Activated B cell treated with CpG ODN at 0.5 μM for 24 hours (primary cell): ENCODE data around the gene TMEM225B. TPM values are rescaled to one million over a fixed set of nuclear protein-coding genes. Genes with fewer than 3 reads are reported as not detected.

ENCODE experiments used
- ATAC-seq: fragments of 200-7000 bp; cut with Tn5 transposase; one replicate; pipeline ENCODE4 v1.10.0; 2021; ENCODE audit warnings: low read depth, mild to moderate bottlenecking, moderate library complexity
- CTCF ChIA-PET: fragments of 350-600 bp; sonication (Branson Sonifier 250); formaldehyde crosslinking; loops from one replicate; lab custom pipeline; 2021; ENCODE audit warnings: antibody characterized with exemption; lab: Charles Lee
- POLR2A ChIA-PET: fragments of 350-600 bp; sonication (Branson Sonifier 250); formaldehyde crosslinking; loops from one replicate; lab custom pipeline; 2021; ENCODE audit warnings: antibody characterized with exemption; lab: Charles Lee
- DNase-seq: peaks from one replicate; pipeline ENCODE4 v3.0.0; 2022
- H3K27ac Mint-ChIP-seq: one replicate; pipeline ENCODE4 v1.8.0; 2020; ENCODE audit warnings: mixed read lengths
- H3K27me3 Mint-ChIP-seq: one replicate; pipeline ENCODE4 v1.8.0; 2021; ENCODE audit warnings: mixed read lengths
- H3K36me3 Mint-ChIP-seq: one replicate; pipeline ENCODE4 v1.8.0; 2021; ENCODE audit warnings: low read depth, mixed read lengths
- H3K4me1 Mint-ChIP-seq: one replicate; pipeline ENCODE4 v1.8.0; 2021; ENCODE audit warnings: mixed read lengths
- H3K4me3 Mint-ChIP-seq: one replicate; pipeline ENCODE4 v1.8.0; 2020; ENCODE audit warnings: mild to moderate bottlenecking, mixed read lengths
- H3K9me3 Mint-ChIP-seq: one replicate; pipeline ENCODE4 v1.8.0; 2020; ENCODE audit warnings: mixed read lengths
- CTCF ChIP-seq: fragments of 200-600 bp; IDR thresholded peaks from one replicate; pipeline ENCODE4 v1.8.0; 2022; ENCODE audit warnings: antibody characterized with exemption, mild to moderate bottlenecking
- intact Hi-C: fragments of 100-400 bp; cut with micrococcal nuclease; formaldehyde crosslinking; loops from one replicate; pipeline ENCODE4 v1.15.1; 2024
- total RNA-seq: library from RNA; stranded (reverse); gene quantifications from 2 replicates; pipeline ENCODE4 v1.2.3, GENCODE V29; 2022

The TMEM225B gene
- total RNA-seq, 1 donor from 2014 or later, result 0.53 TPM

GRCh38 chr7:99554939-99555338 lies 43.1 kb upstream of the TMEM225B start:
- Mint-ChIP-seq H3K4me3 (no peak overlapping the region), H3K27ac (no peak overlapping the region), H3K27me3 (no peaks in the 10 kb centered on the region), H3K4me1 (peaks cover 49% of the 10 kb centered on the region), H3K36me3 (peaks cover 43% of the 10 kb centered on the region), H3K9me3 (no peaks in the 10 kb centered on the region)
- intact Hi-C loops, result loop anchor here (10.0 kb wide), 3 partner anchors 180 to 680 kb away; partner anchors contain the start of genes ARPC1B, TMEM130, TRIM4 and TRRAP
- no peak for TF ChIP-seq CTCF
- ChIA-PET POLR2A (no interaction called here), CTCF (no interaction called here)
- no peak for ATAC-seq
- no peak for DNase-seq

GRCh38 chr7:99557196-99557607 lies 40.9 kb upstream of the TMEM225B start:
- POLR2A ChIA-PET, result interaction anchor here (0.6 to 5.2 kb wide), 12 partner anchors 25 to 920 kb away, joined by 3 to 69 read pairs (median 10); partner anchors contain the start of genes ARPC1B, BUD31, PDAP1 and SMURF1

GRCh38 chr7:99557940-99558305 lies 40.1 kb upstream of the TMEM225B start:
- Mint-ChIP-seq H3K27me3 (no peaks in the 10 kb centered on the region), H3K4me3 (peak overlapping the region; percentile 97), H3K27ac (peak overlapping the region; percentile 97), H3K4me1 (peaks cover 51% of the 10 kb centered on the region), H3K36me3 (peaks cover 65% of the 10 kb centered on the region), H3K9me3 (no peaks in the 10 kb centered on the region)
- intact Hi-C loops, result loop anchor here (1.0 to 10.0 kb wide), 9 partner anchors 54 to 683 kb away; partner anchors contain the start of genes ARPC1B, BUD31, CPSF4 and PDAP1
- DNase-seq (no peak), ATAC-seq (peak; percentile 68)
- ChIA-PET CTCF (interaction anchor here (1.5 kb wide), 1 partner anchor 57 kb away, joined by 3 read pairs; no protein-coding TSS in a partner anchor), POLR2A (interaction anchor here (0.6 to 5.2 kb wide), 33 partner anchors 9 to 1660 kb away, joined by 3 to 69 read pairs (median 4); partner anchors contain the start of genes AP4M1, ARPC1A, ARPC1B and BUD31)
- no peak for TF ChIP-seq CTCF

More at GRCh38 chr7:99557196-99557607, 40.9 kb upstream of the TMEM225B start:
- no peak for DNase-seq
- peaks cover 60% of the 10 kb centered on the region for H3K36me3 Mint-ChIP-seq
- no peaks in the 10 kb centered on the region for H3K27me3 Mint-ChIP-seq
- TF ChIP-seq CTCF, result no peak
- ATAC-seq, result no peak
- H3K27ac Mint-ChIP-seq, result peak overlapping the region; percentile 97
- CTCF ChIA-PET, result interaction anchor here (1.5 kb wide), 1 partner anchor 58 kb away, joined by 3 read pairs; no protein-coding TSS in a partner anchor
- peaks cover 50% of the 10 kb centered on the region for H3K4me1 Mint-ChIP-seq
- peak overlapping the region; percentile 97 for H3K4me3 Mint-ChIP-seq
- no peaks in the 10 kb centered on the region for H3K9me3 Mint-ChIP-seq
- intact Hi-C loops, result loop anchor here (10.0 kb wide), 3 partner anchors 182 to 682 kb away; partner anchors contain the start of genes ARPC1B, TMEM130, TRIM4 and TRRAP

- POLR2A ChIA-PET, result interaction anchor here (0.5 to 5.2 kb wide), 35 partner anchors 8 to 1659 kb away, joined by 3 to 69 read pairs (median 4); partner anchors contain the start of genes AP4M1, ARPC1A, ARPC1B and BUD31
- Mint-ChIP-seq H3K4me1 (peaks cover 49% of the 10 kb centered on the region), H3K27ac (peak within 1 kb of the TSS; percentile 97), H3K9me3 (no peaks in the 10 kb centered on the region), H3K27me3 (no peaks in the 10 kb centered on the region), H3K36me3 (peaks cover 65% of the 10 kb centered on the region), H3K4me3 (peak within 1 kb of the TSS; percentile 97)
- CTCF ChIA-PET, result interaction anchor here (1.5 kb wide), 1 partner anchor 57 kb away, joined by 3 read pairs; no protein-coding TSS in a partner anchor
- intact Hi-C loops, result loop anchor here (1.0 to 10.0 kb wide), 9 partner anchors 54 to 684 kb away; partner anchors contain the start of genes ARPC1B, BUD31, CPSF4 and PDAP1
- ATAC-seq, result peak; percentile 79
- TF ChIP-seq CTCF, result no peak
- peak; percentile 85 for DNase-seq
These were observed 39.5 kb upstream of the TMEM225B start, which contains the start of gene ZNF655 for GRCh38 chr7:99558306-99559174. TSS of gene ZNF655 (plus strand) at chr7:99558642. CDS start at chr7:99560560, 1,918 bp downstream.
